ENCODE data around the gene CMTM8. TPM values are rescaled to one million over a fixed set of nuclear protein-coding genes. Genes with fewer than 3 reads are reported as not detected.

The CMTM8 gene
- total RNA-seq, 2 donors from 2014 or later = 5.8 to 11.6 TPM

GRCh38 chr3:32376115-32376514 lies 137.6 kb downstream of the CMTM8 start:
- Histone ChIP-seq H3K9me3 (ENCODE audit: control insufficient read depth, low read length) (no peaks in the 10 kb centered on the region), H3K36me3 (ENCODE audit: control insufficient read depth, insufficient read depth, low read length) (no peaks in the 10 kb centered on the region), H3K27me3 (ENCODE audit: control insufficient read depth, insufficient read depth, low read length, poor library complexity, severe bottlenecking) (peaks cover 4% of the 10 kb centered on the region), H3K9ac (ENCODE audit: extremely low read depth, low read length, poor library complexity, severe bottlenecking) (no peak overlapping the region), H3K4me1 (ENCODE audit: control insufficient read depth, insufficient read depth, low read length) (no peaks in the 10 kb centered on the region), H3K4me3 (ENCODE audit: low read length) (no peak overlapping the region), H3K27ac (ENCODE audit: low read depth, low read length) (no peak overlapping the region)
- H3K4me3 Mint-ChIP-seq = no peak overlapping the region
- H3K27me3 Mint-ChIP-seq (ENCODE audit: insufficient read depth) = no peaks in the 10 kb centered on the region
- no peak for TF ChIP-seq CTCF (conservative IDR thresholded peaks at IDR 0.05)
- peaks cover 7% of the 10 kb centered on the region for H3K4me1 Mint-ChIP-seq
- H3K27ac Mint-ChIP-seq = no peak overlapping the region
- WGBS, 2 experiments (ENCODE audit: insufficient coverage in 1 of 2, insufficient read length in 1 of 2) = 83 to 88% methylated on average over 1 to 2 of the region's 2 CpGs
- H3K36me3 Mint-ChIP-seq (ENCODE audit: low read depth) = no peaks in the 10 kb centered on the region
- H3K9me3 Mint-ChIP-seq = no peaks in the 10 kb centered on the region
- DNase-seq = no peak

- 61 to 80% methylated on average over 8 to 10 of the region's 10 CpGs for WGBS, 2 experiments (ENCODE audit: insufficient coverage in 1 of 2, insufficient read length in 1 of 2)
- H3K27me3 ChIP-seq (ENCODE audit: control insufficient read depth, insufficient read depth, low read length, poor library complexity, severe bottlenecking) = peaks cover 4% of the 10 kb centered on the region
- no peaks in the 10 kb centered on the region for H3K9me3 ChIP-seq (ENCODE audit: control insufficient read depth, low read length)
- Mint-ChIP-seq H3K4me3 (no peak overlapping the region), H3K27ac (no peak overlapping the region), H3K9me3 (no peaks in the 10 kb centered on the region), H3K4me1 (peaks cover 7% of the 10 kb centered on the region), H3K27me3 (ENCODE audit: insufficient read depth) (peaks cover 5% of the 10 kb centered on the region), H3K36me3 (ENCODE audit: low read depth) (no peaks in the 10 kb centered on the region)
- H3K9ac ChIP-seq (ENCODE audit: extremely low read depth, low read length, poor library complexity, severe bottlenecking) = no peak overlapping the region
- TF ChIP-seq CTCF (conservative IDR thresholded peaks at IDR 0.05) = no peak
- no peaks in the 10 kb centered on the region for H3K36me3 ChIP-seq (ENCODE audit: control insufficient read depth, insufficient read depth, low read length)
- H3K27ac ChIP-seq (ENCODE audit: low read depth, low read length) = no peak overlapping the region
- no peaks in the 10 kb centered on the region for H3K4me1 ChIP-seq (ENCODE audit: control insufficient read depth, insufficient read depth, low read length)
- H3K4me3 ChIP-seq (ENCODE audit: low read length) = no peak overlapping the region
- DNase-seq = no peak
These were observed 141.5 kb downstream of the CMTM8 start for GRCh38 chr3:32379831-32380500.

- no peaks in the 10 kb centered on the region for H3K36me3 Mint-ChIP-seq (ENCODE audit: low read depth)
- Histone ChIP-seq H3K4me3 (ENCODE audit: low read length) (no peak overlapping the region), H3K4me1 (ENCODE audit: control insufficient read depth, insufficient read depth, low read length) (no peaks in the 10 kb centered on the region), H3K27me3 (ENCODE audit: control insufficient read depth, insufficient read depth, low read length, poor library complexity, severe bottlenecking) (no peaks in the 10 kb centered on the region), H3K9me3 (ENCODE audit: control insufficient read depth, low read length) (no peaks in the 10 kb centered on the region), H3K27ac (ENCODE audit: low read depth, low read length) (no peak overlapping the region), H3K36me3 (ENCODE audit: control insufficient read depth, insufficient read depth, low read length) (no peaks in the 10 kb centered on the region), H3K9ac (ENCODE audit: extremely low read depth, low read length, poor library complexity, severe bottlenecking) (no peak overlapping the region)
- H3K27me3 Mint-ChIP-seq (ENCODE audit: insufficient read depth) = peaks cover 6% of the 10 kb centered on the region
- no peaks in the 10 kb centered on the region for H3K9me3 Mint-ChIP-seq
- H3K27ac Mint-ChIP-seq = no peak overlapping the region
- WGBS, 2 experiments (ENCODE audit: insufficient coverage in 1 of 2, insufficient read length in 1 of 2) = 94 to 100% methylated on average over 4 to 7 of the region's 7 CpGs
- no peak for TF ChIP-seq CTCF (conservative IDR thresholded peaks at IDR 0.05)
- peaks cover 7% of the 10 kb centered on the region for H3K4me1 Mint-ChIP-seq
- no peak for DNase-seq
- no peak overlapping the region for H3K4me3 Mint-ChIP-seq
These were observed 143.4 kb downstream of the CMTM8 start for GRCh38 chr3:32381922-32382321.
